Transverse colon (tissue), 4 donors: ENCODE measurements around the gene ABCD4. TPM values are rescaled to one million over a fixed set of nuclear protein-coding genes. Genes with fewer than 3 reads are reported as not detected.

Experiments used
- DNase-seq: peaks from one replicate; pipeline ENCODE4 v3.0.0-alpha.2; 2019
- H3K27ac ChIP-seq, 4 donors: fragments of 200-600 bp; sonication (generic); 2 replicates each; pipeline ENCODE4 v1.5.1; 2016 to 2018; ENCODE audit warnings: inconsistent platforms in 4 of 4
- H3K27me3 ChIP-seq: fragments of 200-600 bp; sonication (generic); 2 replicates; pipeline ENCODE4 v1.5.1; 2017; ENCODE audit warnings: inconsistent platforms
- H3K36me3 ChIP-seq, 4 donors: fragments of 200-600 bp; sonication (generic); 2 replicates each; pipeline ENCODE4 v1.5.1; 2017 to 2019; ENCODE audit warnings: inconsistent platforms in 4 of 4
- H3K4me1 ChIP-seq, 4 donors: fragments of 200-600 bp; sonication (generic); 2 replicates each; pipeline ENCODE4 v1.5.1; 2017 to 2020; ENCODE audit warnings: inconsistent platforms in 4 of 4
- H3K4me3 ChIP-seq, 4 donors: fragments of 200-600 bp; sonication (generic); 1 replicate in 1 of 4; 2 replicates in 3 of 4; pipeline versions ENCODE4 v1.5.1 to v1.6.1; 2017 to 2019; ENCODE audit warnings: inconsistent platforms in 4 of 4
- H3K9me3 ChIP-seq, 2 donors: fragments of 200-600 bp; sonication (generic); 2 replicates each; pipeline ENCODE4 v1.5.1; 2017 to 2019; ENCODE audit warnings: inconsistent platforms in 2 of 2
- EP300 ChIP-seq: sonication (generic); formaldehyde crosslinking; IDR thresholded peaks from one replicate; pipeline ENCODE4 v1.6.1; 2017; ENCODE audit warnings: antibody characterized with exemption, low read depth
- POLR2A ChIP-seq: fragments of 450-650 bp; IDR thresholded peaks from one replicate; pipeline ENCODE4 v1.6.1; 2016; ENCODE audit warnings: antibody characterized with exemption, mild to moderate bottlenecking, moderate library complexity
- POLR2AphosphoS5 ChIP-seq, 3 donors: sonication (generic); formaldehyde crosslinking; IDR thresholded peaks; one replicate each; pipeline ENCODE4 v1.6.1; 2016; ENCODE audit warnings: antibody characterized with exemption in 3 of 3
- WGBS, 2 donors: methylation state at CpG; one replicate each; pipeline ENCODE4 v1.1.5; 2018; ENCODE audit warnings: low coverage in 1 of 2; 5-methylcytosine and 5-hydroxymethylcytosine counted together
- in situ Hi-C, 4 donors: fragments of 200-750 bp; cut with MboI; loops; one replicate each; pipeline versions ENCODE4 v1.15.0 to v1.15.1; 2017; ENCODE audit warnings: low sequenced_read_pairs in 3 of 4, low pct_ligation_motif_present in 1 of 4, low pct_unique_long_range_greater_than_20kb in 1 of 4
- intact Hi-C: fragments of 100-400 bp; cut with DNase I; formaldehyde crosslinking; loops from one replicate; pipeline ENCODE4 v1.15.1; 2023; ENCODE audit warnings: low total_unique reads
- total RNA-seq, 4 donors: library from RNA; depleted of rRNA; stranded (reverse); fragments of >200 nt; gene quantifications; one replicate each; pipeline ENCODE4 v1.1.0, GENCODE V29; 2016
- TF ChIP-seq, protein P1 (sequence below), 5 experiments: fragments of 200-600 bp in 3 of 5; fragments of 450-650 bp in 2 of 5; sonication (generic) in 3 of 5; IDR thresholded peaks; 1 replicate in 2 of 5; 2 replicates in 3 of 5; pipeline ENCODE4 v1.5.1; 2016 to 2017; ENCODE audit warnings: antibody characterized with exemption in 5 of 5, inconsistent platforms in 3 of 5, mild to moderate bottlenecking in 2 of 5, moderate library complexity in 1 of 5

Gene ABCD4
- total RNA-seq, 4 donors from 2014 or later, result 51.6 to 107 (median 73.1) TPM

GRCh38 chr14:74324931-74325361, 22.2 kb upstream of the ABCD4 start:
- intact Hi-C loops, result no loop called here
- DNase-seq, result no peak
- WGBS, 2 donors, result 59 to 78% methylated on average over 2 to 3 of the region's 3 CpGs

DNA sequence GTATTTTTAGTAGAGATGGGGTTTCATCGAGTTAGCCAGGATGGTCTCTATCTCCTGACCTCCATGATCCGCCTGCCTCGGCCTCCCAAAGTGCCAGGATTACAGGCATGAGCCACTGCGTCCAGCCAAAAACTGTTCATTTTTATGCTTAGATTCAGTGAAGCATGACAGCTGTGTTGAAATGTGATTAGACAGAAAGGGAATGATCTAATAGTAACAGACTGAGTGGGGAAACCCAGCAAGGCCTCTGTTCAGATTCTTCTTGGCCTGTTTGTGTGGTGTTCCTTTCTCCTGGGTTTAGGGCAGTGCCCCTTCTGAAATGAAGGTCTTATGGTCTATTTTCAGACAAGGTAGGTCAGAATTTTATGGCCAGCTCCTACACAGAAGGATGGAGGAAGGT, 11.8 kb upstream of the ABCD4 start:
- Histone ChIP-seq H3K36me3 (no peaks in the 10 kb centered on the region), H3K4me1 (no peaks in the 10 kb centered on the region), H3K4me3 (no peak overlapping the region), H3K27ac (no peak overlapping the region), H3K27me3 (peaks cover 13% of the 10 kb centered on the region), H3K9me3 (no peaks in the 10 kb centered on the region)
- WGBS, 2 donors, result 69 to 76% methylated on average over 4 of the region's 4 CpGs
- in situ Hi-C loops (no loop called here), intact Hi-C loops (no loop called here)
- no peak for DNase-seq
- TF ChIP-seq POLR2A (no peak), EP300 (no peak)
- TF ChIP-seq, protein P1, sequence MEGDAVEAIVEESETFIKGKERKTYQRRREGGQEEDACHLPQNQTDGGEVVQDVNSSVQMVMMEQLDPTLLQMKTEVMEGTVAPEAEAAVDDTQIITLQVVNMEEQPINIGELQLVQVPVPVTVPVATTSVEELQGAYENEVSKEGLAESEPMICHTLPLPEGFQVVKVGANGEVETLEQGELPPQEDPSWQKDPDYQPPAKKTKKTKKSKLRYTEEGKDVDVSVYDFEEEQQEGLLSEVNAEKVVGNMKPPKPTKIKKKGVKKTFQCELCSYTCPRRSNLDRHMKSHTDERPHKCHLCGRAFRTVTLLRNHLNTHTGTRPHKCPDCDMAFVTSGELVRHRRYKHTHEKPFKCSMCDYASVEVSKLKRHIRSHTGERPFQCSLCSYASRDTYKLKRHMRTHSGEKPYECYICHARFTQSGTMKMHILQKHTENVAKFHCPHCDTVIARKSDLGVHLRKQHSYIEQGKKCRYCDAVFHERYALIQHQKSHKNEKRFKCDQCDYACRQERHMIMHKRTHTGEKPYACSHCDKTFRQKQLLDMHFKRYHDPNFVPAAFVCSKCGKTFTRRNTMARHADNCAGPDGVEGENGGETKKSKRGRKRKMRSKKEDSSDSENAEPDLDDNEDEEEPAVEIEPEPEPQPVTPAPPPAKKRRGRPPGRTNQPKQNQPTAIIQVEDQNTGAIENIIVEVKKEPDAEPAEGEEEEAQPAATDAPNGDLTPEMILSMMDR (IDR thresholded peaks at IDR 0.05), result no peak

More at GRCh38 chr14:74324931-74325361, 22.2 kb upstream of the ABCD4 start:
- Histone ChIP-seq H3K36me3 (no peaks in the 10 kb centered on the region), H3K9me3 (no peaks in the 10 kb centered on the region), H3K27ac (no peak overlapping the region), H3K4me3 (no peak overlapping the region), H3K4me1 (no peaks in the 10 kb centered on the region), H3K27me3 (peaks cover 22% of the 10 kb centered on the region)
- TF ChIP-seq, protein P1 (IDR thresholded peaks at IDR 0.05), result peak; percentile 38 to 62 (median 49)
- TF ChIP-seq EP300, result no peak
- no peak for TF ChIP-seq POLR2AphosphoS5 (IDR thresholded peaks at IDR 0.05)
- TF ChIP-seq POLR2A, result no peak
- in situ Hi-C loops, result no loop called here

- no peak overlapping the region for H3K27ac ChIP-seq
- TF ChIP-seq POLR2A (no peak), POLR2AphosphoS5 (IDR thresholded peaks at IDR 0.05) (no peak), EP300 (no peak)
- TF ChIP-seq, protein P1 (IDR thresholded peaks at IDR 0.05), result no peak
- no peak overlapping the region for H3K4me3 ChIP-seq
- H3K36me3 ChIP-seq, result no peaks in the 10 kb centered on the region
- no peak for DNase-seq
- WGBS, 2 donors, result 72 to 81% methylated on average over 4 to 5 of the region's 5 CpGs
- peaks cover 13% of the 10 kb centered on the region for H3K27me3 ChIP-seq
- no peaks in the 10 kb centered on the region for H3K9me3 ChIP-seq
- in situ Hi-C loops, result no loop called here
- intact Hi-C loops, result no loop called here
- H3K4me1 ChIP-seq, result no peaks in the 10 kb centered on the region
These were observed 10.9 kb upstream of the ABCD4 start for GRCh38 chr14:74313601-74314000.

DNA sequence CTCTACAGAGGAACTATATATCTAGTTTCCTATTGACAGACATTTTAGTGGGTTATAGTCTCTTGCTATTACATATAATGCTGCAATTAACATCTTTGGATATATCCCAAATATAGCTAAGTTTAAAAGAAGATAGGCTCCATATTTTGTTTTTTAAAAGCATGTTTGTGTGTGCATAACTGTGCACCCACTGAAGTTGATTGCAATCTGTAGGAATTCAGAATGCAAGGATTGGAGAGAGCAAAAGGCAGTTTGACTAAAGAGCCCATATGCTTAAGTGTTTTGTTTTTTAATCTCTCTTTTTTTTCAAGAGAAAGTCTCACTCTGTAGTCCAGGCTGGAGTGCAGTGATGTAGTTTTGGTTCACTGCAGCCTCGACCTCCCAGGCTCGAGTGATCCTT, 9.4 kb upstream of the ABCD4 start:
- intact Hi-C loops, result no loop called here
- 67% methylated on average over 2 of the region's 2 CpGs for WGBS, 2 donors
- TF ChIP-seq POLR2AphosphoS5 (IDR thresholded peaks at IDR 0.05) (no peak), POLR2A (no peak), EP300 (no peak)
- TF ChIP-seq, protein P1 (IDR thresholded peaks at IDR 0.05), result no peak

More for the DNA sequence above, 9.4 kb upstream of the ABCD4 start:
- Histone ChIP-seq H3K9me3 (no peaks in the 10 kb centered on the region), H3K4me3 (no peak overlapping the region), H3K27me3 (peaks cover 2% of the 10 kb centered on the region), H3K27ac (no peak overlapping the region), H3K36me3 (no peaks in the 10 kb centered on the region), H3K4me1 (no peaks in the 10 kb centered on the region)
- in situ Hi-C loops, result no loop called here
- no peak for DNase-seq
